SU-DHL-6 (cell line): ENCODE measurements around the gene MERTK.

Experiments
- H2AFZ ChIP-seq: fragments of 200-600 bp; sonication (generic); 2 replicates; pipeline ENCODE4 v1.6.1; 2014; ENCODE audit warnings: low read depth, mild to moderate bottlenecking, moderate library complexity, mixed read lengths, antibody characterized with exemption, low read length; ENCODE audit not compliant: severe bottlenecking
- H3F3A ChIP-seq: fragments of 200-600 bp; shearing (Covaris generic); 2 replicates; pipeline ENCODE4 v1.6.0; 2016; ENCODE audit warnings: antibody characterized with exemption, mild to moderate bottlenecking; ENCODE audit not compliant: insufficient read depth
- H3K27ac ChIP-seq: fragments of 200-600 bp; sonication (generic); 2 replicates; pipeline ENCODE4 v1.5.1; 2016; ENCODE audit warnings: low read depth, mild to moderate bottlenecking, low read length, moderate library complexity, mixed read lengths
- H3K27me3 ChIP-seq: fragments of 200-600 bp; sonication (generic), shearing (Covaris generic); 2 replicates; pipeline ENCODE4 v1.6.0; 2014; ENCODE audit warnings: mild to moderate bottlenecking, low read length
- H3K36me3 ChIP-seq: fragments of 200-600 bp; sonication (generic); 2 replicates; pipeline ENCODE4 v1.6.1; 2014; ENCODE audit warnings: mild to moderate bottlenecking, low read length, mixed read lengths
- H3K4me2 ChIP-seq: fragments of 300-600, 200-600 bp; shearing (Covaris generic), sonication (generic); 2 replicates; pipeline ENCODE4 v1.6.0; 2014; ENCODE audit warnings: low read length, low read depth, mild to moderate bottlenecking; ENCODE audit not compliant: poor library complexity, severe bottlenecking
- H3K4me3 ChIP-seq: fragments of 200-600 bp; sonication (generic); 2 replicates; pipeline ENCODE4 v1.5.1; 2014; ENCODE audit warnings: antibody characterized with exemption, low read length, mild to moderate bottlenecking, mixed read lengths; ENCODE audit not compliant: insufficient read depth, poor library complexity, severe bottlenecking
- H3K79me2 ChIP-seq: fragments of 200-600 bp; sonication (generic); 2 replicates; pipeline ENCODE4 v1.6.1; 2014; ENCODE audit warnings: mild to moderate bottlenecking, low read length, moderate library complexity; ENCODE audit not compliant: insufficient read depth
- H3K9ac ChIP-seq: fragments of 200-600 bp; sonication (generic); 2 replicates; pipeline ENCODE4 v1.7.0; 2014; ENCODE audit warnings: mild to moderate bottlenecking, low read length
- H3K9me2 ChIP-seq: fragments of 200-600 bp; sonication (generic); replicated peaks from 2 replicates; pipeline ENCODE4 v1.6.1; 2014; ENCODE audit warnings: low read length; ENCODE audit not compliant: insufficient read depth
- H3K9me3 ChIP-seq: fragments of 200-600 bp; sonication (generic); 2 replicates; pipeline ENCODE4 v1.6.1; 2014; ENCODE audit warnings: low read length, mixed read lengths; ENCODE audit not compliant: insufficient read depth
- H4K20me1 ChIP-seq: fragments of 200-600 bp; sonication (generic); 2 replicates; pipeline ENCODE4 v1.6.1; 2014; ENCODE audit warnings: low read depth, mild to moderate bottlenecking, antibody characterized with exemption, low read length, moderate library complexity, mixed read lengths
- EZH2phosphoT487 ChIP-seq: fragments of 200-600 bp; sonication (generic), shearing (Covaris generic); conservative IDR thresholded peaks from 2 replicates; pipeline ENCODE4 v1.6.1; 2018; ENCODE audit warnings: mild to moderate bottlenecking, antibody characterized with exemption, low read length, moderate library complexity, mixed read lengths
- TF ChIP-seq, protein P1 (sequence below): fragments of 200-600 bp; sonication (generic); IDR thresholded peaks from one replicate; pipeline ENCODE4 v1.5.1; 2017; ENCODE audit warnings: antibody characterized with exemption, mild to moderate bottlenecking, low read length, moderate library complexity; ENCODE audit not compliant: insufficient read depth, poor library complexity, severe bottlenecking

Gene MERTK

DNA sequence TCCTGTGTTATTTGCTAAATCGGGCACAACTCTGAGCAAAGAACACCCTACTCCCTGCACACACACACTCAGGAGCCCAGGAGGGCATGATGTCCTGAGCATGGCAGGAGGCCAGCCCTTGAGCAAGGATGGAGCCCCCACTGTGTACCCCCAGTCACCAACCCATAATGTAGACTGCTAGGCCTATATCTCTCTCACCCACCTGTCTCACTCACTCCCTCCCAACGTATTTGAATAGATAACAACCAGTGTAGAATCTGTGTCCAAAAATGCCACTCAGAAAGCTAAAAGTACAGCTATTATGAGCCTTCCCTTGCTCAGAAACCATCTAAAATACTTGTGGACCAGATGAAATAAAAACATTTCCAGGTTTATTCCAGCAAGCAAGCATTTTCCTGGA lies 29.3 kb downstream of the MERTK start:
- Histone ChIP-seq H3F3A (no peaks in the 10 kb centered on the region), H3K9ac (no peak overlapping the region), H3K9me3 (no peaks in the 10 kb centered on the region), H3K27ac (no peak overlapping the region), H3K36me3 (no peaks in the 10 kb centered on the region), H2AFZ (no peak overlapping the region), H3K27me3 (no peaks in the 10 kb centered on the region), H3K79me2 (no peaks in the 10 kb centered on the region), H3K4me2 (no peak overlapping the region), H3K9me2 (no peaks in the 10 kb centered on the region), H3K4me3 (no peak overlapping the region), H4K20me1 (no peaks in the 10 kb centered on the region)
- TF ChIP-seq, protein P1, sequence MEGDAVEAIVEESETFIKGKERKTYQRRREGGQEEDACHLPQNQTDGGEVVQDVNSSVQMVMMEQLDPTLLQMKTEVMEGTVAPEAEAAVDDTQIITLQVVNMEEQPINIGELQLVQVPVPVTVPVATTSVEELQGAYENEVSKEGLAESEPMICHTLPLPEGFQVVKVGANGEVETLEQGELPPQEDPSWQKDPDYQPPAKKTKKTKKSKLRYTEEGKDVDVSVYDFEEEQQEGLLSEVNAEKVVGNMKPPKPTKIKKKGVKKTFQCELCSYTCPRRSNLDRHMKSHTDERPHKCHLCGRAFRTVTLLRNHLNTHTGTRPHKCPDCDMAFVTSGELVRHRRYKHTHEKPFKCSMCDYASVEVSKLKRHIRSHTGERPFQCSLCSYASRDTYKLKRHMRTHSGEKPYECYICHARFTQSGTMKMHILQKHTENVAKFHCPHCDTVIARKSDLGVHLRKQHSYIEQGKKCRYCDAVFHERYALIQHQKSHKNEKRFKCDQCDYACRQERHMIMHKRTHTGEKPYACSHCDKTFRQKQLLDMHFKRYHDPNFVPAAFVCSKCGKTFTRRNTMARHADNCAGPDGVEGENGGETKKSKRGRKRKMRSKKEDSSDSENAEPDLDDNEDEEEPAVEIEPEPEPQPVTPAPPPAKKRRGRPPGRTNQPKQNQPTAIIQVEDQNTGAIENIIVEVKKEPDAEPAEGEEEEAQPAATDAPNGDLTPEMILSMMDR: no peak
- no peak for TF ChIP-seq EZH2phosphoT487

DNA sequence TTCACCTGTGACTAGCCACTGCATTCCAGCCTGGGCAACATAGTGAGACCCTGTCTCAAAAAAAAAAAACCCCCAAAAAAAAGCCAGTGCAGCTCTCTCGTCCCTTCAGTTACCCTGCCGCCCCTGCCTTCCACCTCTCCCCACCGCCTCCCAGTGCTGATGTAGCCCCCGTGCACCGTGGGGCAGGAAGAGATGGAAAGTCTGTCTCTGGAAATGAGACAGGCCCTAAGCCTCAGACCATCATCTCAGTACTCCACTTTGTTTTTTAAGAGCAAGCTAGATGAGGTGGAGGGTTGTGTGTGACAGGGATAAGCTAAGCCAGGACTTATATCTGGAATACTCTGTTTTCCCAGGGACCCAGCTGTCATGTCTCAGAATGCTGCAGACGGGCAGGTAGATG lies 32.0 kb downstream of the MERTK start:
- Histone ChIP-seq H3K9ac (no peak overlapping the region), H3K27me3 (no peaks in the 10 kb centered on the region), H3K9me3 (no peaks in the 10 kb centered on the region), H3K79me2 (no peaks in the 10 kb centered on the region), H3K4me2 (no peak overlapping the region), H3K36me3 (no peaks in the 10 kb centered on the region), H3K4me3 (no peak overlapping the region), H4K20me1 (no peaks in the 10 kb centered on the region), H3F3A (no peaks in the 10 kb centered on the region), H2AFZ (no peak overlapping the region), H3K27ac (no peak overlapping the region), H3K9me2 (no peaks in the 10 kb centered on the region)
- TF ChIP-seq, protein P1: no peak
- no peak for TF ChIP-seq EZH2phosphoT487

DNA sequence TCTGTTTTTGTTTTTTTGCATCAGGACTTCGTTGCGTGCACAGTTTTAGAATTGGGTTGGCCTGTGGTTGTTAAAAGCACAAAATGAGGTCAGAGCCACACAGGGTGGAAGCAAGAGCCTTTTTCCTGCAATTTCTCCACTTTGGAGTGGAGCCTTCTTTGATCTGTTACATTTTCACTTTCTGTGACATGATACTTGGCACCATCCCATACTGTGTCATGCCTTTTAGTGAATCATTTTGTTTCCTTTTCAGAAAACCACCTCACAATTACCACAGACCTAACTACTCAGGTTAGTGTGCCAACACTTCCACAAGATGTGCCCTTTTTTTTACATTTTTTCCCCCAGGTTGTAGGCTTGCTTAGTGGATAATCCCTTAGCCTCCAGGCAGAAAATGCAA lies 32.5 kb downstream of the MERTK start:
- no peak overlapping the region for H3K9ac ChIP-seq
- H3K36me3 ChIP-seq: no peaks in the 10 kb centered on the region
- no peaks in the 10 kb centered on the region for H3K27me3 ChIP-seq
- no peak for TF ChIP-seq EZH2phosphoT487
- TF ChIP-seq, protein P1: no peak
- no peak overlapping the region for H2AFZ ChIP-seq
- H3K4me3 ChIP-seq: no peak overlapping the region
- no peak overlapping the region for H3K27ac ChIP-seq
- H3K4me2 ChIP-seq: no peak overlapping the region
- no peaks in the 10 kb centered on the region for H4K20me1 ChIP-seq
- no peaks in the 10 kb centered on the region for H3K9me3 ChIP-seq
- no peaks in the 10 kb centered on the region for H3K79me2 ChIP-seq
- no peaks in the 10 kb centered on the region for H3F3A ChIP-seq
- no peaks in the 10 kb centered on the region for H3K9me2 ChIP-seq
